ENCODE results near the gene CWC15.

The CWC15 gene

GRCh38 chr11:94972700-94973098 lies 657 bp downstream of the CWC15 start:
- TF ChIP-seq CTCF (IDR thresholded peaks at IDR 0.05; ENCODE audit: low read depth, low read length), result no peak
- peak overlapping the region; percentile 78 to 88 for H3K4me3 ChIP-seq (replicated peaks in 1 of 2; ENCODE audit: low read depth in 2 of 2, low read length in 2 of 2)
- DNase-seq (ENCODE audit: low read depth in 2 of 2), result no peak

- TF ChIP-seq CTCF (IDR thresholded peaks at IDR 0.05; ENCODE audit: low read depth, low read length), result peak; percentile 60
- H3K4me3 ChIP-seq (replicated peaks in 1 of 2; ENCODE audit: low read depth in 2 of 2, low read length in 2 of 2), result no peak overlapping the region
- DNase-seq (ENCODE audit: low read depth in 2 of 2), result peak; percentile 70 to 77
Observed at GRCh38 chr11:94968334-94968958, 4.9 kb downstream of the CWC15 start.

GRCh38 chr11:94964934-94965333 lies 8.4 kb downstream of the CWC15 start:
- no peak for DNase-seq (ENCODE audit: low read depth in 2 of 2)
- TF ChIP-seq CTCF (IDR thresholded peaks at IDR 0.05; ENCODE audit: low read depth, low read length), result no peak
- H3K4me3 ChIP-seq (replicated peaks in 1 of 2; ENCODE audit: low read depth in 2 of 2, low read length in 2 of 2), result no peak overlapping the region

GRCh38 chr11:94961255-94961654 lies 12.1 kb downstream of the CWC15 start:
- no peak for TF ChIP-seq CTCF (IDR thresholded peaks at IDR 0.05; ENCODE audit: low read depth, low read length)
- no peak overlapping the region for H3K4me3 ChIP-seq (replicated peaks in 1 of 2; ENCODE audit: low read depth in 2 of 2, low read length in 2 of 2)
- no peak for DNase-seq (ENCODE audit: low read depth in 2 of 2)

- TF ChIP-seq CTCF (IDR thresholded peaks at IDR 0.05; ENCODE audit: low read depth, low read length), result no peak
- no peak for DNase-seq (ENCODE audit: low read depth in 2 of 2)
- H3K4me3 ChIP-seq (replicated peaks in 1 of 2; ENCODE audit: low read depth in 2 of 2, low read length in 2 of 2), result no peak overlapping the region
Observed at GRCh38 chr11:94960488-94960887, 12.9 kb downstream of the CWC15 start.

- TF ChIP-seq CTCF (IDR thresholded peaks at IDR 0.05; ENCODE audit: low read depth, low read length), result no peak
- H3K4me3 ChIP-seq (replicated peaks in 1 of 2; ENCODE audit: low read depth in 2 of 2, low read length in 2 of 2), result no peak overlapping the region
- no peak for DNase-seq (ENCODE audit: low read depth in 2 of 2)
Observed at GRCh38 chr11:94959179-94959578, 14.2 kb downstream of the CWC15 start.

GRCh38 chr11:94958121-94958696 lies 15.1 kb downstream of the CWC15 start:
- no peak overlapping the region for H3K4me3 ChIP-seq (replicated peaks in 1 of 2; ENCODE audit: low read depth in 2 of 2, low read length in 2 of 2)
- no peak for TF ChIP-seq CTCF (IDR thresholded peaks at IDR 0.05; ENCODE audit: low read depth, low read length)
- DNase-seq (ENCODE audit: low read depth in 2 of 2), result peak; percentile 27 to 58

Measured in cardiac fibroblast (primary cell).